Upper lobe of left lung (tissue), 4 donors: Measurements from ENCODE around the gene RNU4-1.

ENCODE experiments used
- CTCF ChIP-seq, 6 experiments: fragments of 450-650 bp in 4 of 6; fragments of 200-600 bp in 2 of 6; sonication (generic) in 2 of 6; IDR thresholded peaks; one replicate each; pipeline ENCODE4 v1.5.1; 2016 to 2019; ENCODE audit warnings: antibody characterized with exemption in 6 of 6
- POLR2AphosphoS5 ChIP-seq, 2 donors: sonication (generic); formaldehyde crosslinking; IDR thresholded peaks; one replicate each; pipeline ENCODE4 v1.5.1; 2017; ENCODE audit warnings: antibody characterized with exemption in 2 of 2

DNA sequence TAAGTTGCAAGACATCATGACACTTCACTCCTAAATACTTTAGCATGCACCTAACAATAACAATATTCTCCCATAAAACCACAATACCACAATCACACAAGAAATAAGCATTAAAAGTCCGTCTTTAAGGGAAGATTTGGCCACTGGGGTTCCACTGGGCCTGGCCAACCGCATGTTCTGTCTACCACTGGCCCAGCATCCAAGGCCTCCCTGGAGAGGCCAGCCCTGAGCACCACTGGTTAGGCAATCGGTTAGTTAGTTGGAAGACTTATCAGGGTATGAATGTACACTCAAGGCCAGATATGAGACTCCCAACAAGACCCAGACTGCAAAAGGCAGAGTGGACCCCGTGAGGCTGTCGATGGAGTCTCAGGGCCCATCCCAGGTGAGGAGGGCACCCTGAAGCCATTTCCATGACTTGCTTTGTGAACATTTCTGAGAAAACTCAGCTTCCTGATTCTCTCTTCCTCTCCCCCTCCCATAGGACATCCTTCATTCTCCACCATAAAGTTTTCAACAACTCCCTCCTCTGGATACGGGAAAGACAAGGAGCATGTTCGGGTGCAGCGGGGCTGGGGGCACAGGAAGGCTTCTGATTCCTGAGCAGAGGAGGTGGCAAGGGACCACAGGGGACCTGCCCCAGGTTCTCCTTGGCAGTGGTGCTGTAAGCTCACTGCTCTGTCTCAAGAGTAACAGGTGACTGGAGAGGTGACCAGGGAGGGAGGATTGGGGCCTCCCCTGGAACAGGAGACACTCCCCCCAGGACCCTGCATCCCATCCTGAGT is 33.4 kb downstream of the RNU4-1 start:
- TF ChIP-seq CTCF (IDR thresholded peaks at IDR 0.05) (no peak), POLR2AphosphoS5 (IDR thresholded peaks at IDR 0.05) (no peak)
